ENCODE data around the gene IMP3. TPM values are rescaled to one million over a fixed set of nuclear protein-coding genes. Genes with fewer than 3 reads are reported as not detected.
A peak's percentile ranks its signal among the peaks of the same experiment; 100 is the strongest.

The IMP3 gene
- total RNA-seq, 4 donors from 2014 or later: 129 to 173 (median 140) TPM

DNA sequence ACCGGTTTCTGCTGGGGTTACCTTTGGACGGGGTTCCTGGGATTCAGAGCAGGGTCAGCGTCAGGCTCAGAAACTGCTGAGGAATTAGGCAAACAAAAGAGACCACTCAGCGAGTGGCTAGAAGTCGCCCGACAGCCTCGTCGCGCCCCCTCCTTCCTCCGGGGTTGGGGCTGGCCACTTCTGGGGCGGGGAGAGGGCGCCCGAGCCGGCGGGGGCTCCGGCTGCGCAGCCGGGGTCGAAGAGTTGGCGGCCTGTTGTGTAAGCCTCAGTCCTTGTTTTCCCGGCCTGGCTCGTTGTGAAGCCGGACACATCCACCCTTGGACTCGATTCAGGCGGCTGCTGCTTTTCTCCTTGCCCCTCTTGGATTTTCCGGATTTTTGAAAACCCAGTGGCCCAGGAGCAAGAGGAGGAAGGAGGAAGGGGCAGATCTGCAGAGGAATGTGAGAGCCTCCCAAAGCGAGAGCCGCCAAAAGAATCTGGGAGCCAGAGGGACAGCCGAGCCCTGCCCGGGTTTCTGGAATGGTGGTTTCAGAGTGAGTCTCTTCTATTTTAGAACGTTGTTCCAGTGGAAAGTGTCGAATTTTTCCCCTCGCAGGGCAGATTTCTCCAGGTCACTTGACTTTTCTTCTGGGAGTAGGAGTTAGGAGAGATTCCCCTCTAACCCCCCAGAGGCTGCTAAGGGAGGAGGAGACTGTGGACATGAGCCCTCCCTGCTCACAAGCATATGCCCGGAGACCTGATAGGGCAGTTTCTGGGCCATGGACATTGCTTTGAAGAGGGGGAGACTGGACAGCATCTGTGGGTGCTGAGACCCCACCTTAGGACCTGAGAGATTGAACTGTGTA lies 8.4 kb upstream of the IMP3 start:
- H3K27ac ChIP-seq: peak overlapping the region; percentile 94 to 99 (median 97)
- H3K4me1 ChIP-seq: peaks cover 56 to 70% (median 59%) of the 10 kb centered on the region in 3 donors
- H3K27me3 ChIP-seq: no peaks in the 10 kb centered on the region
- H3K9me3 ChIP-seq: no peaks in the 10 kb centered on the region
- intact Hi-C loops (cut with DNase I): no loop called here
- no peak for DNase-seq
- H3K36me3 ChIP-seq: peaks cover 0 to 21% (median 0%) of the 10 kb centered on the region in 3 donors
- H3K4me3 ChIP-seq: peak overlapping the region; percentile 51 to 97 (median 84)
- TF ChIP-seq POLR2A (IDR thresholded peaks at IDR 0.05): no peak
- TF ChIP-seq, protein P1, sequence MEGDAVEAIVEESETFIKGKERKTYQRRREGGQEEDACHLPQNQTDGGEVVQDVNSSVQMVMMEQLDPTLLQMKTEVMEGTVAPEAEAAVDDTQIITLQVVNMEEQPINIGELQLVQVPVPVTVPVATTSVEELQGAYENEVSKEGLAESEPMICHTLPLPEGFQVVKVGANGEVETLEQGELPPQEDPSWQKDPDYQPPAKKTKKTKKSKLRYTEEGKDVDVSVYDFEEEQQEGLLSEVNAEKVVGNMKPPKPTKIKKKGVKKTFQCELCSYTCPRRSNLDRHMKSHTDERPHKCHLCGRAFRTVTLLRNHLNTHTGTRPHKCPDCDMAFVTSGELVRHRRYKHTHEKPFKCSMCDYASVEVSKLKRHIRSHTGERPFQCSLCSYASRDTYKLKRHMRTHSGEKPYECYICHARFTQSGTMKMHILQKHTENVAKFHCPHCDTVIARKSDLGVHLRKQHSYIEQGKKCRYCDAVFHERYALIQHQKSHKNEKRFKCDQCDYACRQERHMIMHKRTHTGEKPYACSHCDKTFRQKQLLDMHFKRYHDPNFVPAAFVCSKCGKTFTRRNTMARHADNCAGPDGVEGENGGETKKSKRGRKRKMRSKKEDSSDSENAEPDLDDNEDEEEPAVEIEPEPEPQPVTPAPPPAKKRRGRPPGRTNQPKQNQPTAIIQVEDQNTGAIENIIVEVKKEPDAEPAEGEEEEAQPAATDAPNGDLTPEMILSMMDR (IDR thresholded peaks at IDR 0.05): no peak
- WGBS, 2 donors: 4 to 15% methylated on average over 8 to 17 of the region's 34 CpGs

DNA sequence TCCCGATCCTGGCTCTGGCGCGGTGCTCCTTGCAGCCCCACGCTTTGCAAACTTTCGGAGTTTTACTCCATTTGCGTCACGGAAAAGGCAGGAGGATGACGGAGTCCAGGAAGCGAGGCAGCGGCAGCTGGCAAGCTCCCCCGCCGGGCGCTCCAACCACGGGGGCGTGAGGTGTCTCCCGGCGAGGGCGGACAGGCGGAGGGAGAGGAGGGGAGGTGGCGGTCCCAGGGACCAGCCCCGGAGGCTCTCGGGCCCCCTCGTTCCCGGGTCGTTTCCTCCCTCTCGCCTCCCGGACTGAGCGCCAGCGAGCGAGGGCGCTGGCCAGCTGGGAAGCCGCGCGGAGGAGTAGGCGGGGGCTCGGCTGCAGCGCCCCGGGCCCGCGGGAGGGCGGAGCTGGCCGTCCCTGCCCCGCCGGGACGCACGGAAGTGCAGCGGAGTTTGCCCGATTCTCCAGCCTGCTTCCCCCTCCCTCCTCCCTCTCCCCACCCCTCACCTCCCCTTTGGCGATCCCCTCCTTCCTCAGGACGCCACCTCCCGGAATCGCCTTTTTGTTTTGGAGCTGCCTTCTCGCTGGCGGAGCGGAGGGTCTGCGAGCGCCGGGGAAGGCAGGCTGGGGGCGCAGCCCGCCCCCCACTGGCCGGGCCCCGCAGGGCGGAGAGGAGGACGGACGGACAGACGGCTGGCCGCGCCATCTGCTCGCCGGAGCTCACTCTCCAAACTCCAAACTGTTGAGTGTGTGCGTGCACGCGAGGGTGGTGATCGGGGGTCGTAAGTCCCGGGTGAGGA lies 7.5 kb upstream of the IMP3 start, which contains the start of gene SNX33:
SNX33 (plus strand) TSS at position 543 of the 786 bp plus-strand sequence. CDS start 1,191 bp downstream, outside the sequence.
- Histone ChIP-seq H3K36me3 (peaks cover 0 to 21% (median 0%) of the 10 kb centered on the region in 3 donors), H3K27me3 (no peaks in the 10 kb centered on the region), H3K4me3 (peak within 1 kb of the TSS; percentile 51 to 97 (median 84)), H3K4me1 (peaks cover 49 to 62% (median 51%) of the 10 kb centered on the region in 3 donors), H3K9me3 (no peaks in the 10 kb centered on the region), H3K27ac (peak within 1 kb of the TSS; percentile 94 to 99 (median 97))
- DNase-seq: no peak
- intact Hi-C loops (cut with DNase I): no loop called here
- 2% methylated on average over 17 of the region's 76 CpGs; no CpG with 5 or more reads in 1 of the 2 donors for whole genome bisulfite sequencing, 2 donors
- TF ChIP-seq POLR2A (IDR thresholded peaks at IDR 0.05): peak in 2 of 4 donors; percentile 78 to 81
- TF ChIP-seq, protein P1 (IDR thresholded peaks at IDR 0.05): peak in 5 of 6 experiments; percentile 24 to 63 (median 50)

DNA sequence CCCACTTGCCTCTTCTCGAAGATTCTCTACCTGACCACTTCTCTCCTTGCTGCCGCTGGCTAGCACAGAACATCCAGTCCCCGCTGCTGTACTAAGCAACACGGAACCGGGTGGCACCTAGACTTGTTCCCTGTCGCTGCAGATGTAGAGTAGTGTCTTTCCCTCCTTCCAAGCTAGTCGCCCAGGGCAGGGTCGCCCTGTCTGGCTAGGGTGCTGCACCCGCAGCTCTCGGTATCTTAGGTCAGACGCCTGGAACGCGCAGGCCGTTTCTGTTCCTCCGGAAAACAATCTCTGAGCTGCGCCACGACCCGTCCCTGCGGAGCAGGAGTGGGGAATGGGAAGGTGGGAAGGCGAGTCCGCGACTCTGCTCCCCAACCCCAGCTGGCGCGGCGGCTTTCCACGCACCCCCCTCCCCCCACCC lies 6.9 kb upstream of the IMP3 start:
- TF ChIP-seq POLR2A (IDR thresholded peaks at IDR 0.05): no peak
- TF ChIP-seq, protein P1 (IDR thresholded peaks at IDR 0.05): no peak
- H3K27ac ChIP-seq: peak overlapping the region; percentile 94 to 99 (median 97)
- peaks cover 43 to 55% (median 45%) of the 10 kb centered on the region in 3 donors for H3K4me1 ChIP-seq
- DNase-seq: no peak
- WGBS, 2 donors: 4 to 11% methylated on average over 6 to 8 of the region's 26 CpGs
- intact Hi-C loops (cut with DNase I): no loop called here
- H3K9me3 ChIP-seq: no peaks in the 10 kb centered on the region
- no peaks in the 10 kb centered on the region for H3K27me3 ChIP-seq
- H3K4me3 ChIP-seq: peak overlapping the region; percentile 51 to 97 (median 84)
- H3K36me3 ChIP-seq: peaks cover 0 to 21% (median 0%) of the 10 kb centered on the region in 3 donors

DNA sequence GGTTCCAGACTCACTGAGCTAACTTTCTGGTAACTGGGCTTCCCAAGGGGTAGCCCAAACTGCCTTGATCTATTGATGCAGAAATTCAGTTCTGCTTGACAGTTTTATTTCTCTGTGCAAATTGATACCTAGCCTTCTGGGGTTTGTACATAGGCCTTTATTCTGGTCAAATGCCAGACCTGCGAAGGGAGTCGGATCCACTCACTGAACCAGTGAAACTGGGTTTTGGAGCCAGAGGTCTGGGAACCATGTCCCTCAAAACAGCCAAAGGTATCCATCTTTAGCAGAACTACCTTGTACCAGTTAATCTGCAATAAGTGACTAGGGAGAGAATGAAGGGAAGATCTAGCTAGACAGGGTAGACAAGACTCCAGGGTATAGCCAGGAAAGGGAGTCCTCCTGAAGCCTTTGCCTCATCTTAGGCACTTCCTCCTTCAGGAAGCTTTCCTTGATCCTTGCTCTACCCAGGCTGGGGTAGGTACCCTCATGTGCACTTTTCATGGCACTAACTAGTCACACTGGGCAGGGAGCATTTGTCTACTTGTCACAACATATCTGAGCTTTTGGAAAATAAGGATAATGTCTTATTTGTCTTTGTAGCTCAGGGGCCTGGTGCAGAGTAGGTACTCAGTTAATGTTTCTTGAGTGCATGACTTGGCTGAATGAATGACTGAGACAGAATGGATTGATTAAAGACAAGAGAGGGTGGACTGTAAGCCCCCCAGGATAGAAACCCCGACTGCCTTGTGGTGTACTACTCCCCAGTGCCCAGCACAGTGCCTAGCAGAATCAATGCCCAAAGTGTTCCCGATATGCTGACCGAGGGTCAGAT lies 6.3 kb upstream of the IMP3 start:
- H3K27ac ChIP-seq: peak overlapping the region; percentile 94 to 99 (median 97)

More for the DNA sequence above, 6.3 kb upstream of the IMP3 start:
- Histone ChIP-seq H3K36me3 (peaks cover 0 to 20% (median 0%) of the 10 kb centered on the region in 3 donors), H3K9me3 (no peaks in the 10 kb centered on the region), H3K4me1 (peaks cover 37 to 49% (median 38%) of the 10 kb centered on the region in 3 donors), H3K27me3 (no peaks in the 10 kb centered on the region), H3K4me3 (peak overlapping the region; percentile 51 to 97 (median 84))
- DNase-seq: no peak
- 19 to 30% methylated on average over 5 of the region's 5 CpGs for WGBS, 2 donors
- TF ChIP-seq POLR2A (IDR thresholded peaks at IDR 0.05): no peak
- TF ChIP-seq, protein P1 (IDR thresholded peaks at IDR 0.05): no peak
- intact Hi-C loops (cut with DNase I): no loop called here

All from esophagus squamous epithelium (tissue), 5 donors.